Heart left ventricle (tissue), 13 donors: ENCODE measurements around the gene GCSAM.
A peak's percentile ranks its signal among the peaks of the same experiment; 100 is the strongest.

Experiments
- CTCF ChIP-seq, 12 donors: fragments of 200-600 bp; sonication (generic) in 4 of 12; IDR thresholded peaks; one replicate each; pipeline versions ENCODE4 v1.5.0 to v1.8.0; 2018 to 2022; ENCODE audit warnings: antibody characterized with exemption in 12 of 12, mild to moderate bottlenecking in 5 of 12
- POLR2A ChIP-seq, 2 donors: fragments of 450-650 bp; IDR thresholded peaks; one replicate each; pipeline ENCODE4 v1.6.1; 2017; ENCODE audit warnings: antibody characterized with exemption in 2 of 2, mild to moderate bottlenecking in 2 of 2, moderate library complexity in 2 of 2
- donor health status: ischemic (EF 13 %, LVEDD 7.1; RV severe dilation, severe dysfunction).
- donor health status: DM: no; HTN: yes; CAD: no.
- donor health status: DM: no; HTN: no; CAD: no.
- donor health status: ischemic (EF 25% LVEDD 6.9; RV normal size, moderate dysfunction).
- donor health status: ischemic (EF 25% LVEDD 5.7; RV mildly dilated, moderate dysfunction).
- donor health status: ischemic (EF 35%, LVEDD 5.7; RV mildly dilated, moderate dysfunction).
- donor health status: nonischemic (EF 11% LVEDD 7.7; RV severe dilation, severe dysfunction).
- donor health status: DM: yes; HTN: yes; CAD: no.
- donor health status: PGD.
- donor health status: ischemic (EF 29% LVEDD 5.4; RV normal size, mild dysfunction).
- donor health status: nonischemic (EF 23%, LVEDD 6.1; RV moderate dilation, normal function).

GRCh38 chr3:112086076-112086854, 46.8 kb downstream of the GCSAM start, which contains the start of gene C3orf52:
- TF ChIP-seq CTCF (IDR thresholded peaks at IDR 0.05) (peak in 2 of 12 donors; percentile 15), POLR2A (IDR thresholded peaks at IDR 0.05) (peak in 1 of 2 donors; percentile 46)
